Chondrocyte (in vitro differentiated cells): Measurements from ENCODE around the gene GPR137B. TPM values are rescaled to one million over a fixed set of nuclear protein-coding genes. Genes with fewer than 3 reads are reported as not detected.

Source experiments
- DNase-seq: peaks from one replicate; pipeline ENCODE4 v3.0.0; 2021; ENCODE audit warnings: mixed read lengths, low spot score
- H3K27ac Mint-ChIP-seq: one replicate; pipeline ENCODE4 v1.8.0; 2021; ENCODE audit warnings: mild to moderate bottlenecking, moderate library complexity, mixed read lengths; ENCODE audit not compliant: unreplicated experiment
- H3K27me3 Mint-ChIP-seq: 2 replicates; pipeline ENCODE4 v1.8.0; 2021; ENCODE audit warnings: low read depth, mixed read lengths
- H3K36me3 Mint-ChIP-seq: 2 replicates; pipeline ENCODE4 v1.8.0; 2021; ENCODE audit warnings: low read depth, mixed read lengths
- H3K4me1 Mint-ChIP-seq: 2 replicates; pipeline ENCODE4 v1.8.0; 2021; ENCODE audit warnings: low read depth, mild to moderate bottlenecking, mixed read lengths
- H3K4me3 Mint-ChIP-seq: one replicate; pipeline ENCODE4 v1.8.0; 2021; ENCODE audit warnings: mild to moderate bottlenecking, moderate library complexity, mixed read lengths; ENCODE audit not compliant: unreplicated experiment
- H3K9me3 Mint-ChIP-seq: 2 replicates; pipeline ENCODE4 v1.8.0; 2021; ENCODE audit warnings: low read depth, mixed read lengths
- CTCF ChIP-seq: fragments of 200-600 bp; sonication (generic); IDR thresholded peaks from 2 replicates; pipeline ENCODE4 v1.5.0; 2021; ENCODE audit warnings: antibody characterized with exemption, mild to moderate bottlenecking, moderate library complexity
- total RNA-seq: library from RNA; stranded (reverse); gene quantifications from 3 replicates; pipeline ENCODE4 v1.2.1, GENCODE V29; 2021

Gene GPR137B
- total RNA-seq, 1 donor from 2014 or later = 12.2 TPM

GRCh38 chr1:236214761-236215160 lies 72.4 kb downstream of the GPR137B start:
- no peaks in the 10 kb centered on the region for H3K27me3 Mint-ChIP-seq
- no peak overlapping the region for H3K4me3 Mint-ChIP-seq
- H3K36me3 Mint-ChIP-seq = no peaks in the 10 kb centered on the region
- DNase-seq = no peak
- no peak for TF ChIP-seq CTCF
- H3K27ac Mint-ChIP-seq = no peak overlapping the region
- no peaks in the 10 kb centered on the region for H3K4me1 Mint-ChIP-seq
- no peaks in the 10 kb centered on the region for H3K9me3 Mint-ChIP-seq

- Mint-ChIP-seq H3K27me3 (no peaks in the 10 kb centered on the region), H3K4me3 (no peak overlapping the region), H3K27ac (no peak overlapping the region), H3K36me3 (no peaks in the 10 kb centered on the region), H3K9me3 (no peaks in the 10 kb centered on the region), H3K4me1 (no peaks in the 10 kb centered on the region)
- no peak for TF ChIP-seq CTCF
- DNase-seq = no peak
Measured at GRCh38 chr1:236220473-236220872, 78.1 kb downstream of the GPR137B start.

GRCh38 chr1:236222632-236223031 lies 80.3 kb downstream of the GPR137B start:
- no peak overlapping the region for H3K27ac Mint-ChIP-seq
- peaks cover 2% of the 10 kb centered on the region for H3K36me3 Mint-ChIP-seq
- DNase-seq = no peak
- H3K4me3 Mint-ChIP-seq = no peak overlapping the region
- H3K27me3 Mint-ChIP-seq = no peaks in the 10 kb centered on the region
- H3K4me1 Mint-ChIP-seq = no peaks in the 10 kb centered on the region
- no peak for TF ChIP-seq CTCF
- H3K9me3 Mint-ChIP-seq = no peaks in the 10 kb centered on the region

GRCh38 chr1:236228411-236228810 lies 86.1 kb downstream of the GPR137B start:
- Mint-ChIP-seq H3K4me3 (no peak overlapping the region), H3K27ac (no peak overlapping the region), H3K9me3 (no peaks in the 10 kb centered on the region), H3K4me1 (no peaks in the 10 kb centered on the region), H3K27me3 (no peaks in the 10 kb centered on the region), H3K36me3 (peaks cover 2% of the 10 kb centered on the region)
- no peak for TF ChIP-seq CTCF
- DNase-seq = no peak

- no peak for DNase-seq
- Mint-ChIP-seq H3K4me1 (peaks cover 5% of the 10 kb centered on the region), H3K4me3 (no peak overlapping the region), H3K27ac (no peak overlapping the region), H3K27me3 (no peaks in the 10 kb centered on the region), H3K9me3 (no peaks in the 10 kb centered on the region), H3K36me3 (no peaks in the 10 kb centered on the region)
- TF ChIP-seq CTCF = no peak
Measured at GRCh38 chr1:236235116-236235515, 92.8 kb downstream of the GPR137B start.
